GM23338 (cell line): ENCODE data around the gene PPM1L. TPM values are rescaled to one million over a fixed set of nuclear protein-coding genes. Genes with fewer than 3 reads are reported as not detected.

Source experiments
- ATAC-seq: fragments of 200-7000 bp; cut with Tn5 transposase; 3 replicates; pipeline ENCODE4 v1.9.1; 2020
- DNase-seq: peaks from one replicate; pipeline ENCODE4 v3.0.0-alpha.2; 2015; ENCODE audit warnings: low spot score
- H2AFZ ChIP-seq: fragments of 200-600 bp; sonication (generic); 2 replicates; pipeline ENCODE4 v1.8.0; 2016; ENCODE audit warnings: antibody characterized with exemption, mild to moderate bottlenecking, moderate library complexity
- H3F3A ChIP-seq: fragments of 200-600 bp; sonication (generic); replicated peaks from 2 replicates; pipeline ENCODE4 v1.8.0; 2017; ENCODE audit warnings: antibody characterized with exemption, mixed run types, low read depth
- H3K27ac ChIP-seq: fragments of 200-600 bp; sonication (generic); 2 replicates; pipeline ENCODE4 v1.6.1; 2016; ENCODE audit warnings: low read depth
- H3K27me3 ChIP-seq: fragments of 200-600 bp; sonication (generic); 2 replicates; pipeline ENCODE4 v1.8.0; 2016; ENCODE audit warnings: mild to moderate bottlenecking, mixed run types, moderate library complexity; ENCODE audit not compliant: insufficient read depth
- H3K36me3 ChIP-seq: fragments of 200-600 bp; sonication (generic); 2 replicates; pipeline ENCODE4 v1.8.0; 2016; ENCODE audit warnings: mild to moderate bottlenecking; ENCODE audit not compliant: insufficient read depth
- H3K4me1 ChIP-seq: fragments of 200-600 bp; sonication (generic); 2 replicates; pipeline ENCODE4 v1.8.0; 2016; ENCODE audit warnings: mild to moderate bottlenecking, moderate library complexity; ENCODE audit not compliant: insufficient read depth
- H3K4me2 ChIP-seq: fragments of 200-600 bp; sonication (generic); 2 replicates; pipeline ENCODE4 v1.7.1; 2017; ENCODE audit warnings: mixed run types
- H3K4me3 ChIP-seq: fragments of 200-600 bp; sonication (generic); 2 replicates; pipeline ENCODE4 v1.6.1; 2016; ENCODE audit warnings: mixed run types
- H3K79me2 ChIP-seq: fragments of 200-600 bp; sonication (generic); replicated peaks from 2 replicates; pipeline ENCODE4 v1.8.0; 2017; ENCODE audit warnings: mild to moderate bottlenecking; ENCODE audit not compliant: insufficient read depth
- H3K9me2 ChIP-seq: fragments of 200-600 bp; sonication (generic); 2 replicates; pipeline ENCODE4 v1.8.0; 2017; ENCODE audit not compliant: insufficient read depth
- H4K20me1 ChIP-seq: fragments of 200-600 bp; sonication (generic); replicated peaks from 2 replicates; pipeline ENCODE4 v1.8.0; 2017; ENCODE audit warnings: mild to moderate bottlenecking; ENCODE audit not compliant: insufficient read depth
- H3K27ac Mint-ChIP-seq: 2 replicates; pipeline ENCODE4 v1.8.0; 2020; ENCODE audit warnings: inconsistent platforms, mild to moderate bottlenecking, moderate library complexity, mixed read lengths
- H3K27me3 Mint-ChIP-seq: 3 replicates; pipeline ENCODE4 v1.8.0; 2022; ENCODE audit warnings: low read depth, mild to moderate bottlenecking, moderate library complexity, mixed read lengths, inconsistent platforms; ENCODE audit not compliant: insufficient read depth, poor library complexity
- H3K36me3 Mint-ChIP-seq: 3 replicates; pipeline ENCODE4 v1.8.0; 2021; ENCODE audit warnings: low read depth, mild to moderate bottlenecking, inconsistent platforms, moderate library complexity, mixed read lengths
- H3K4me1 Mint-ChIP-seq: 3 replicates; pipeline ENCODE4 v1.8.0; 2020; ENCODE audit warnings: mild to moderate bottlenecking, inconsistent platforms, mixed read lengths
- H3K4me3 Mint-ChIP-seq: 3 replicates; pipeline ENCODE4 v1.8.0; 2021; ENCODE audit warnings: moderate library complexity, mild to moderate bottlenecking, inconsistent platforms, mixed read lengths
- H3K9me3 Mint-ChIP-seq: 3 replicates; pipeline ENCODE4 v1.8.0; 2020; ENCODE audit warnings: moderate library complexity, mild to moderate bottlenecking, inconsistent platforms, mixed read lengths
- CREB1 ChIP-seq: fragments of 250-450 bp; sonication (Bioruptor Pico); IDR thresholded peaks from 2 replicates; pipeline ENCODE4 v1.5.0; 2020; ENCODE audit warnings: low read depth, mild to moderate bottlenecking, moderate library complexity
- EZH2 ChIP-seq: fragments of 200-600 bp; sonication (generic); IDR thresholded peaks from one replicate; pipeline ENCODE4 v1.8.0; 2017; ENCODE audit warnings: antibody characterized with exemption, mild to moderate bottlenecking, low read depth; ENCODE audit not compliant: unreplicated experiment
- EZH2phosphoT487 ChIP-seq: fragments of 200-600 bp; sonication (generic); IDR thresholded peaks from one replicate; pipeline ENCODE4 v1.8.1; 2018; ENCODE audit warnings: antibody characterized with exemption; ENCODE audit not compliant: unreplicated experiment
- JUNB ChIP-seq: IDR thresholded peaks from one replicate; pipeline ENCODE4 v1.6.1; 2016; ENCODE audit warnings: antibody characterized with exemption; ENCODE audit not compliant: unreplicated experiment
- NANOG ChIP-seq: IDR thresholded peaks from 2 replicates; pipeline ENCODE4 v1.6.1; 2016; ENCODE audit warnings: antibody characterized with exemption, borderline replicate concordance
- POLR2AphosphoS5 ChIP-seq: IDR thresholded peaks from 2 replicates; pipeline ENCODE4 v1.6.1; 2016; ENCODE audit warnings: antibody characterized with exemption, low read depth
- STAT1 ChIP-seq: IDR thresholded peaks from one replicate; pipeline ENCODE4 v1.6.1; 2016; ENCODE audit warnings: antibody characterized with exemption; ENCODE audit not compliant: unreplicated experiment
- ZNF331 ChIP-seq: fragments of 250-450 bp; sonication (Bioruptor Pico); IDR thresholded peaks from 2 replicates; pipeline ENCODE4 v1.5.0; 2020; ENCODE audit warnings: low read depth, mild to moderate bottlenecking, moderate library complexity
- polyA plus RNA-seq: library from polyadenylated mRNA; unstranded; fragments of >200 nt; fragmentation: Nextera tagmentation; extraction: Ambion mirVana; gene quantifications from 2 replicates; pipeline ENCODE4 v1.2.1, GENCODE V29; 2016
- total RNA-seq: library from RNA; depleted of rRNA; stranded (reverse); fragments of >200 nt; shearing (Covaris generic); gene quantifications from 2 replicates; pipeline ENCODE4 v1.2.3, GENCODE V29; 2014
- TF ChIP-seq, protein P1 (sequence below): IDR thresholded peaks from 2 replicates; pipeline ENCODE4 v1.6.1; 2016; ENCODE audit warnings: antibody characterized with exemption
- TF ChIP-seq, protein P2 (sequence below): fragments of 250-450 bp; sonication (Bioruptor Pico); IDR thresholded peaks from 2 replicates; pipeline ENCODE4 v1.5.0; 2020; ENCODE audit warnings: mild to moderate bottlenecking, moderate library complexity
- TF ChIP-seq, protein P3 (sequence below): IDR thresholded peaks from one replicate; pipeline ENCODE4 v1.6.1; 2018; ENCODE audit warnings: antibody characterized with exemption; ENCODE audit not compliant: unreplicated experiment

Gene PPM1L
- total and polyA plus RNA-seq, 2 experiments from 2014 or later: 3.9 to 26.4 TPM

DNA sequence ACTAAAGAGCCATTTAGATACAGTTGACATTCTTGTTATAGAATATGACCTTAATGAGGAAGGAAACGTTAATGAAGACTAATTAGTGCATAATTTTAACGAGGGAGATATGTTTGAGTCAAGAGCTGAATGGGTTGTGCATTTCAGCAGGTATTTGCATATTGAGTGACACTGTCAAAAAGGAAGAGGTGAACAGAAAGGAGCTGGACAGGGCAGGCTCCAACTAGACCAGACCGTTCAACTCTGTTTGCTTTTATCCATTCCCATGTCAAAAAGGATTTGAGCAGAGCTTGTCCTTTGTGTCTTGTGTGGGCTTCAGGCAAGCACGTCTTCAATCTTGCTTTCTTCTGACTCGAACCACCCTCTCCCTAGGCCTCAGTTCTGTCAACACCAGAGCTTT lies 308.4 kb downstream of the PPM1L start:
- ATAC-seq: no peak
- H3K36me3 ChIP-seq: no peaks in the 10 kb centered on the region

DNA sequence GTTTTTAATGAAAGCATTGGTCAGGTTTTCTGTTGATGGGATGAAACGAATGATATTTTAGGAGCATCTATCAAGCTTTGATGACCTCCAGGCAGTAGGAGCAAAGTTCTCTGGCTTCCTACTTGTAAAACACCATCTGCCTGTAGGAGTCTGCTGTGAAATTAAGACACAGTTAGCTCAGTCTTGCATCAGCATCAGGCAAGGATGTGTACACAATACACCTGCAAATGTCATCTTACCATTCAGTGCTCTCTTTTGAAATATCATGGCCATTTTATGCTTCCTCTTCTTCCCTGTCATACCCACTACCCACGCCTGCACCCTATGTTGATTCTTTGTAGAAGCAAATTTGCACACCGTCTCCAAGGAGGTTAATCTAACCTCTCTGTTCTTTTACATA lies 310.9 kb downstream of the PPM1L start:
- Histone ChIP-seq H3K4me1 (no peaks in the 10 kb centered on the region), H2AFZ (no peak overlapping the region), H3K79me2 (no peaks in the 10 kb centered on the region), H3K4me3 (no peak overlapping the region), H3F3A (no peaks in the 10 kb centered on the region), H4K20me1 (no peaks in the 10 kb centered on the region), H3K36me3 (no peaks in the 10 kb centered on the region), H3K27me3 (no peaks in the 10 kb centered on the region), H3K4me2 (no peak overlapping the region), H3K27ac (no peak overlapping the region), H3K9me2 (no peaks in the 10 kb centered on the region)
- H3K9me3 Mint-ChIP-seq: no peaks in the 10 kb centered on the region
- H3K4me1 Mint-ChIP-seq: peaks cover 17% of the 10 kb centered on the region; the same call in 2 of the 3 replicates
- no peak overlapping the region for H3K27ac Mint-ChIP-seq
- H3K36me3 Mint-ChIP-seq: peaks cover 3% of the 10 kb centered on the region; the same call in 1 of the 3 replicates
- no peak overlapping the region for H3K4me3 Mint-ChIP-seq
- ATAC-seq (no peak), DNase-seq (no peak)
- H3K27me3 Mint-ChIP-seq: peaks cover 2% of the 10 kb centered on the region
- no peak for TF ChIP-seq EZH2phosphoT487
- TF ChIP-seq STAT1: no peak
- no peak for TF ChIP-seq JUNB
- no peak for TF ChIP-seq CREB1 (CRISPR knock-in tag)
- TF ChIP-seq, protein P1, sequence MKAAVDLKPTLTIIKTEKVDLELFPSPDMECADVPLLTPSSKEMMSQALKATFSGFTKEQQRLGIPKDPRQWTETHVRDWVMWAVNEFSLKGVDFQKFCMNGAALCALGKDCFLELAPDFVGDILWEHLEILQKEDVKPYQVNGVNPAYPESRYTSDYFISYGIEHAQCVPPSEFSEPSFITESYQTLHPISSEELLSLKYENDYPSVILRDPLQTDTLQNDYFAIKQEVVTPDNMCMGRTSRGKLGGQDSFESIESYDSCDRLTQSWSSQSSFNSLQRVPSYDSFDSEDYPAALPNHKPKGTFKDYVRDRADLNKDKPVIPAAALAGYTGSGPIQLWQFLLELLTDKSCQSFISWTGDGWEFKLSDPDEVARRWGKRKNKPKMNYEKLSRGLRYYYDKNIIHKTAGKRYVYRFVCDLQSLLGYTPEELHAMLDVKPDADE: no peak
- TF ChIP-seq, protein P2, sequence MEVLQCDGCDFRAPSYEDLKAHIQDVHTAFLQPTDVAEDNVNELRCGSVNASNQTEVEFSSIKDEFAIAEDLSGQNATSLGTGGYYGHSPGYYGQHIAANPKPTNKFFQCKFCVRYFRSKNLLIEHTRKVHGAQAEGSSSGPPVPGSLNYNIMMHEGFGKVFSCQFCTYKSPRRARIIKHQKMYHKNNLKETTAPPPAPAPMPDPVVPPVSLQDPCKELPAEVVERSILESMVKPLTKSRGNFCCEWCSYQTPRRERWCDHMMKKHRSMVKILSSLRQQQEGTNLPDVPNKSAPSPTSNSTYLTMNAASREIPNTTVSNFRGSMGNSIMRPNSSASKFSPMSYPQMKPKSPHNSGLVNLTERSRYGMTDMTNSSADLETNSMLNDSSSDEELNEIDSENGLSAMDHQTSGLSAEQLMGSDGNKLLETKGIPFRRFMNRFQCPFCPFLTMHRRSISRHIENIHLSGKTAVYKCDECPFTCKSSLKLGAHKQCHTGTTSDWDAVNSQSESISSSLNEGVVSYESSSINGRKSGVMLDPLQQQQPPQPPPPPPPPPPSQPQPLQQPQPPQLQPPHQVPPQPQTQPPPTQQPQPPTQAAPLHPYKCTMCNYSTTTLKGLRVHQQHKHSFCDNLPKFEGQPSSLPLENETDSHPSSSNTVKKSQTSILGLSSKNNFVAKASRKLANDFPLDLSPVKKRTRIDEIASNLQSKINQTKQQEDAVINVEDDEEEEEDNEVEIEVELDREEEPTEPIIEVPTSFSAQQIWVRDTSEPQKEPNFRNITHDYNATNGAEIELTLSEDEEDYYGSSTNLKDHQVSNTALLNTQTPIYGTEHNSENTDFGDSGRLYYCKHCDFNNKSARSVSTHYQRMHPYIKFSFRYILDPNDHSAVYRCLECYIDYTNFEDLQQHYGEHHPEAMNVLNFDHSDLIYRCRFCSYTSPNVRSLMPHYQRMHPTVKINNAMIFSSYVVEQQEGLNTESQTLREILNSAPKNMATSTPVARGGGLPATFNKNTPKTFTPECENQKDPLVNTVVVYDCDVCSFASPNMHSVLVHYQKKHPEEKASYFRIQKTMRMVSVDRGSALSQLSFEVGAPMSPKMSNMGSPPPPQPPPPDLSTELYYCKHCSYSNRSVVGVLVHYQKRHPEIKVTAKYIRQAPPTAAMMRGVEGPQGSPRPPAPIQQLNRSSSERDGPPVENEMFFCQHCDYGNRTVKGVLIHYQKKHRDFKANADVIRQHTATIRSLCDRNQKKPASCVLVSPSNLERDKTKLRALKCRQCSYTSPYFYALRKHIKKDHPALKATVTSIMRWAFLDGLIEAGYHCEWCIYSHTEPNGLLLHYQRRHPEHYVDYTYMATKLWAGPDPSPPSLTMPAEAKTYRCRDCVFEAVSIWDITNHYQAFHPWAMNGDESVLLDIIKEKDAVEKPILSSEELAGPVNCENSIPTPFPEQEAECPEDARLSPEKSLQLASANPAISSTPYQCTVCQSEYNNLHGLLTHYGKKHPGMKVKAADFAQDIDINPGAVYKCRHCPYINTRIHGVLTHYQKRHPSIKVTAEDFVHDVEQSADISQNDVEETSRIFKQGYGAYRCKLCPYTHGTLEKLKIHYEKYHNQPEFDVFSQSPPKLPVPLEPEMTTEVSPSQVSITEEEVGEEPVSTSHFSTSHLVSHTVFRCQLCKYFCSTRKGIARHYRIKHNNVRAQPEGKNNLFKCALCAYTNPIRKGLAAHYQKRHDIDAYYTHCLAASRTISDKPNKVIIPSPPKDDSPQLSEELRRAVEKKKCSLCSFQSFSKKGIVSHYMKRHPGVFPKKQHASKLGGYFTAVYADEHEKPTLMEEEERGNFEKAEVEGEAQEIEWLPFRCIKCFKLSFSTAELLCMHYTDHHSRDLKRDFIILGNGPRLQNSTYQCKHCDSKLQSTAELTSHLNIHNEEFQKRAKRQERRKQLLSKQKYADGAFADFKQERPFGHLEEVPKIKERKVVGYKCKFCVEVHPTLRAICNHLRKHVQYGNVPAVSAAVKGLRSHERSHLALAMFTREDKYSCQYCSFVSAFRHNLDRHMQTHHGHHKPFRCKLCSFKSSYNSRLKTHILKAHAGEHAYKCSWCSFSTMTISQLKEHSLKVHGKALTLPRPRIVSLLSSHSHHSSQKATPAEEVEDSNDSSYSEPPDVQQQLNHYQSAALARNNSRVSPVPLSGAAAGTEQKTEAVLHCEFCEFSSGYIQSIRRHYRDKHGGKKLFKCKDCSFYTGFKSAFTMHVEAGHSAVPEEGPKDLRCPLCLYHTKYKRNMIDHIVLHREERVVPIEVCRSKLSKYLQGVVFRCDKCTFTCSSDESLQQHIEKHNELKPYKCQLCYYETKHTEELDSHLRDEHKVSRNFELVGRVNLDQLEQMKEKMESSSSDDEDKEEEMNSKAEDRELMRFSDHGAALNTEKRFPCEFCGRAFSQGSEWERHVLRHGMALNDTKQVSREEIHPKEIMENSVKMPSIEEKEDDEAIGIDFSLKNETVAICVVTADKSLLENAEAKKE (CRISPR knock-in tag): no peak
- TF ChIP-seq, protein P3, sequence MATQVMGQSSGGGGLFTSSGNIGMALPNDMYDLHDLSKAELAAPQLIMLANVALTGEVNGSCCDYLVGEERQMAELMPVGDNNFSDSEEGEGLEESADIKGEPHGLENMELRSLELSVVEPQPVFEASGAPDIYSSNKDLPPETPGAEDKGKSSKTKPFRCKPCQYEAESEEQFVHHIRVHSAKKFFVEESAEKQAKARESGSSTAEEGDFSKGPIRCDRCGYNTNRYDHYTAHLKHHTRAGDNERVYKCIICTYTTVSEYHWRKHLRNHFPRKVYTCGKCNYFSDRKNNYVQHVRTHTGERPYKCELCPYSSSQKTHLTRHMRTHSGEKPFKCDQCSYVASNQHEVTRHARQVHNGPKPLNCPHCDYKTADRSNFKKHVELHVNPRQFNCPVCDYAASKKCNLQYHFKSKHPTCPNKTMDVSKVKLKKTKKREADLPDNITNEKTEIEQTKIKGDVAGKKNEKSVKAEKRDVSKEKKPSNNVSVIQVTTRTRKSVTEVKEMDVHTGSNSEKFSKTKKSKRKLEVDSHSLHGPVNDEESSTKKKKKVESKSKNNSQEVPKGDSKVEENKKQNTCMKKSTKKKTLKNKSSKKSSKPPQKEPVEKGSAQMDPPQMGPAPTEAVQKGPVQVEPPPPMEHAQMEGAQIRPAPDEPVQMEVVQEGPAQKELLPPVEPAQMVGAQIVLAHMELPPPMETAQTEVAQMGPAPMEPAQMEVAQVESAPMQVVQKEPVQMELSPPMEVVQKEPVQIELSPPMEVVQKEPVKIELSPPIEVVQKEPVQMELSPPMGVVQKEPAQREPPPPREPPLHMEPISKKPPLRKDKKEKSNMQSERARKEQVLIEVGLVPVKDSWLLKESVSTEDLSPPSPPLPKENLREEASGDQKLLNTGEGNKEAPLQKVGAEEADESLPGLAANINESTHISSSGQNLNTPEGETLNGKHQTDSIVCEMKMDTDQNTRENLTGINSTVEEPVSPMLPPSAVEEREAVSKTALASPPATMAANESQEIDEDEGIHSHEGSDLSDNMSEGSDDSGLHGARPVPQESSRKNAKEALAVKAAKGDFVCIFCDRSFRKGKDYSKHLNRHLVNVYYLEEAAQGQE: no peak
- TF ChIP-seq POLR2AphosphoS5: no peak
- TF ChIP-seq EZH2: no peak
- no peak for TF ChIP-seq NANOG
- TF ChIP-seq ZNF331 (CRISPR knock-in tag): no peak

More for the DNA sequence above, 308.4 kb downstream of the PPM1L start:
- no peak overlapping the region for H3K4me2 ChIP-seq
- H3K36me3 Mint-ChIP-seq: peaks cover 3% of the 10 kb centered on the region; the same call in 1 of the 3 replicates
- peaks cover 10% of the 10 kb centered on the region; the same call in 1 of the 3 replicates for H3K4me1 Mint-ChIP-seq
- no peak overlapping the region for H3K27ac Mint-ChIP-seq
- no peak overlapping the region for H3K4me3 Mint-ChIP-seq
- H3K27me3 ChIP-seq: no peaks in the 10 kb centered on the region
- no peaks in the 10 kb centered on the region for H3K4me1 ChIP-seq
- no peaks in the 10 kb centered on the region for H3K9me2 ChIP-seq
- H3K79me2 ChIP-seq: no peaks in the 10 kb centered on the region
- TF ChIP-seq NANOG (no peak), EZH2phosphoT487 (no peak), STAT1 (no peak), CREB1 (CRISPR knock-in tag) (no peak)
- no peak overlapping the region for H2AFZ ChIP-seq
- no peaks in the 10 kb centered on the region for H3K9me3 Mint-ChIP-seq
- H3K4me3 ChIP-seq: no peak overlapping the region
- no peak overlapping the region for H3K27ac ChIP-seq
- no peaks in the 10 kb centered on the region; the same call in 1 of the 2 replicates for H4K20me1 ChIP-seq
- peaks cover 2% of the 10 kb centered on the region for H3K27me3 Mint-ChIP-seq
- H3F3A ChIP-seq: no peaks in the 10 kb centered on the region
- no peak for DNase-seq
